ENCODE measurements around the gene TMTC2. TPM values are rescaled to one million over a fixed set of nuclear protein-coding genes. Genes with fewer than 3 reads are reported as not detected.

Gene TMTC2
- total and polyA plus RNA-seq, 2 donors from 2014 or later = 6.0 to 32.9 TPM

DNA sequence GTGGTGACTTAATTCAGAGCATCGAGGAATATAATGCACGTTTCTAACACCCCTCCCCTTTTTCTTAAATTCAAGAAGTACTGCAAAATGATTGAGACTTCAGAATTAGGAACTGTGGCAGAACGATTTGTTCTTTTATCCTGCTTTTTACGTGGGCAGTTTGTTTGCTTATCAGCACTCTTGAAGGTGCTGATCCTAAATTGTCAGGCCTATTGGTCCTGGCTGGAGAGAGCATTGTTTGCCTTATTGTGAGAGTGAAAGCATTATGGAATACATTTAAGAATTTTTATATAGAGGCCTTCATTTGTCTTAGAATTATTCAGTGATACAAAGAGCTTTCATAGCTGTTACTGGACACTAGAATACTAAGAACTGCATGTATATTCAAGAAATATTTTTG is 59.1 kb downstream of the TMTC2 start:
- Histone ChIP-seq H3K9me3 (ENCODE audit: control insufficient read depth in 2 of 3, insufficient read depth in 1 of 3, low read length in 3 of 3) (no peaks in the 10 kb centered on the region), H3K27ac (ENCODE audit: low read depth in 2 of 2, low read length in 2 of 2) (no peak overlapping the region)
- intact Hi-C loops (cut with DNase I) = no loop called here

DNA sequence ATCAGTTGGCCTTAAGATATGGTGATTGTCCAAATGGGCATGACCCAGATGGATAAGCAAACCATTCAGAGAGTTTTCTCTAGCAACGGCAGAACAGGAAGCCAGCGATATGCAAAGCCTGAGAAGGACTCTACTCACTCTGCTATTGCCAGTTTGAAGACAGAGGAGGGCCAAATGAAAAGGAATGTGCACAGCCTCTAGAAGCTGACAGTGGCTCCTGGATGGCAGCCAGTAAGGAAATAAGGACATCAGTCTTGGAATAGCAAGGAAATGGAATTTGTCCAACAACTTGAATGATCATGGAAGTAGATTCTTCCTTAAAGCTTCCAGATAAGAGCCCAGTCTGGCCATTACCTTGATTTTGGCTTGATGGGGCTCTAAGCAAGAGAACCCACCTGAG is 60.0 kb downstream of the TMTC2 start:
- FAIRE-seq (no peak), DNase-seq (no peak)
- Histone ChIP-seq H3K9ac (ENCODE audit: low read length in 3 of 3) (no peak overlapping the region), H3K4me1 (ENCODE audit: control insufficient read depth in 2 of 3, insufficient read depth in 2 of 3, low read depth in 1 of 3, low read length in 3 of 3) (peaks cover 0 to 3% (median 0%) of the 10 kb centered on the region in 3 donors), H3K9me3 (ENCODE audit: control insufficient read depth in 2 of 3, insufficient read depth in 1 of 3, low read length in 3 of 3) (no peaks in the 10 kb centered on the region), H3K36me3 (ENCODE audit: control insufficient read depth in 2 of 3, insufficient read depth in 3 of 3, low read length in 3 of 3) (no peaks in the 10 kb centered on the region), H3K27ac (ENCODE audit: low read depth in 2 of 2, low read length in 2 of 2) (no peak overlapping the region), H3K4me3 (ENCODE audit: low read length in 3 of 3) (no peak overlapping the region), H3K27me3 (ENCODE audit: control insufficient read depth, insufficient read depth, low read length) (no peaks in the 10 kb centered on the region)
- TF ChIP-seq, protein P1, sequence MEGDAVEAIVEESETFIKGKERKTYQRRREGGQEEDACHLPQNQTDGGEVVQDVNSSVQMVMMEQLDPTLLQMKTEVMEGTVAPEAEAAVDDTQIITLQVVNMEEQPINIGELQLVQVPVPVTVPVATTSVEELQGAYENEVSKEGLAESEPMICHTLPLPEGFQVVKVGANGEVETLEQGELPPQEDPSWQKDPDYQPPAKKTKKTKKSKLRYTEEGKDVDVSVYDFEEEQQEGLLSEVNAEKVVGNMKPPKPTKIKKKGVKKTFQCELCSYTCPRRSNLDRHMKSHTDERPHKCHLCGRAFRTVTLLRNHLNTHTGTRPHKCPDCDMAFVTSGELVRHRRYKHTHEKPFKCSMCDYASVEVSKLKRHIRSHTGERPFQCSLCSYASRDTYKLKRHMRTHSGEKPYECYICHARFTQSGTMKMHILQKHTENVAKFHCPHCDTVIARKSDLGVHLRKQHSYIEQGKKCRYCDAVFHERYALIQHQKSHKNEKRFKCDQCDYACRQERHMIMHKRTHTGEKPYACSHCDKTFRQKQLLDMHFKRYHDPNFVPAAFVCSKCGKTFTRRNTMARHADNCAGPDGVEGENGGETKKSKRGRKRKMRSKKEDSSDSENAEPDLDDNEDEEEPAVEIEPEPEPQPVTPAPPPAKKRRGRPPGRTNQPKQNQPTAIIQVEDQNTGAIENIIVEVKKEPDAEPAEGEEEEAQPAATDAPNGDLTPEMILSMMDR (IDR thresholded peaks at IDR 0.05; ENCODE audit: borderline replicate concordance, extremely low read depth, insufficient read depth) = no peak
- intact Hi-C loops (cut with DNase I) = no loop called here

More for the DNA sequence above, 59.1 kb downstream of the TMTC2 start:
- FAIRE-seq (no peak), DNase-seq (no peak)
- no peak overlapping the region for H3K4me3 ChIP-seq (ENCODE audit: low read length in 3 of 3)
- peaks cover 0 to 3% (median 0%) of the 10 kb centered on the region in 3 donors for H3K4me1 ChIP-seq (ENCODE audit: control insufficient read depth in 2 of 3, insufficient read depth in 2 of 3, low read depth in 1 of 3, low read length in 3 of 3)
- H3K36me3 ChIP-seq (ENCODE audit: control insufficient read depth in 2 of 3, insufficient read depth in 3 of 3, low read length in 3 of 3) = no peaks in the 10 kb centered on the region
- no peaks in the 10 kb centered on the region for H3K27me3 ChIP-seq (ENCODE audit: control insufficient read depth, insufficient read depth, low read length)
- no peak overlapping the region for H3K9ac ChIP-seq (ENCODE audit: low read length in 3 of 3)
- TF ChIP-seq, protein P1 (IDR thresholded peaks at IDR 0.05; ENCODE audit: borderline replicate concordance, extremely low read depth, insufficient read depth) = no peak

- DNase-seq (no peak), FAIRE-seq (no peak)
- Histone ChIP-seq H3K4me3 (ENCODE audit: low read length in 3 of 3) (no peak overlapping the region), H3K9me3 (ENCODE audit: control insufficient read depth in 2 of 3, insufficient read depth in 1 of 3, low read length in 3 of 3) (no peaks in the 10 kb centered on the region), H3K27me3 (ENCODE audit: control insufficient read depth, insufficient read depth, low read length) (no peaks in the 10 kb centered on the region), H3K9ac (ENCODE audit: low read length in 3 of 3) (no peak overlapping the region), H3K36me3 (ENCODE audit: control insufficient read depth in 2 of 3, insufficient read depth in 3 of 3, low read length in 3 of 3) (no peaks in the 10 kb centered on the region), H3K27ac (ENCODE audit: low read depth in 2 of 2, low read length in 2 of 2) (no peak overlapping the region), H3K4me1 (ENCODE audit: control insufficient read depth in 2 of 3, insufficient read depth in 2 of 3, low read depth in 1 of 3, low read length in 3 of 3) (peaks cover 0 to 3% (median 0%) of the 10 kb centered on the region in 3 donors)
- TF ChIP-seq, protein P1 (IDR thresholded peaks at IDR 0.05; ENCODE audit: borderline replicate concordance, extremely low read depth, insufficient read depth) = no peak
- intact Hi-C loops (cut with DNase I) = no loop called here
Measured at GRCh38 chr12:82749015-82749414, 62.3 kb downstream of the TMTC2 start.

DNA sequence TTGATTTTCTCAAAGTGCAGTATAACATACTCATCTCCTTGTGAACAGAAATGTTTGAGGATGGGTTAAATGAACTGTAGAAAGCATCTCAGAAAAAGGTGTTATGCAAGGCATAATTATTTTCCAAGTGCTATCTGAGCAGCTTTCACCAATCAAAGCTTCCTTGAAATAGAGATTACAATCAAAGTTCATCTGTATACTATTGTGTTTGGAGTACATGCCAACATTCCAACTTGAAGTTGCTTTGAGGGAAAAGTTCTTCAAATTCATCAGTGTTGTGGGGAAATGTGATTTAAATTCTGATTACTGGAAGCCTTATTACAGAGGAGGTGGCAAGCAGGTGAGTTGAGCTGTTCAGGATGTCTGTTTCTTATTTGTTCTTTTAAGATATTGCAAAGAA is 68.2 kb downstream of the TMTC2 start:
- H3K27ac ChIP-seq (ENCODE audit: low read depth in 2 of 2, low read length in 2 of 2) = no peak overlapping the region
- intact Hi-C loops (cut with DNase I) = no loop called here
- H3K36me3 ChIP-seq (ENCODE audit: control insufficient read depth in 2 of 3, insufficient read depth in 3 of 3, low read length in 3 of 3) = no peaks in the 10 kb centered on the region
- H3K4me3 ChIP-seq (ENCODE audit: low read length in 3 of 3) = no peak overlapping the region
- FAIRE-seq = no peak
- DNase-seq = no peak
- TF ChIP-seq, protein P1 (IDR thresholded peaks at IDR 0.05; ENCODE audit: borderline replicate concordance, extremely low read depth, insufficient read depth) = no peak
- H3K9me3 ChIP-seq (ENCODE audit: control insufficient read depth in 2 of 3, insufficient read depth in 1 of 3, low read length in 3 of 3) = no peaks in the 10 kb centered on the region
- no peaks in the 10 kb centered on the region for H3K4me1 ChIP-seq (ENCODE audit: control insufficient read depth in 2 of 3, insufficient read depth in 2 of 3, low read depth in 1 of 3, low read length in 3 of 3)
- no peak overlapping the region for H3K9ac ChIP-seq (ENCODE audit: low read length in 3 of 3)
- no peaks in the 10 kb centered on the region for H3K27me3 ChIP-seq (ENCODE audit: control insufficient read depth, insufficient read depth, low read length)
